HCT116 (cell line): ENCODE results near the gene PKMYT1. TPM values are rescaled to one million over a fixed set of nuclear protein-coding genes. Genes with fewer than 3 reads are reported as not detected.
A peak's percentile ranks its signal among the peaks of the same experiment; 100 is the strongest.

ENCODE experiments used
- ATAC-seq: fragments of 200-7000 bp; cut with Tn5 transposase; 2 replicates; pipeline ENCODE4 v1.9.1; 2020; ENCODE audit warnings: mild to moderate bottlenecking, moderate library complexity
- BruUV-seq: library from RNA; stranded (reverse); fragments of 400-500 nt; replicated peaks from 2 replicates; lab custom pipeline; 2021; lab: Mats Ljungman, UMichigan
- CTCF ChIA-PET: fragments of 300-600 bp; sonication (Branson Sonifier 250); formaldehyde crosslinking; loops from one replicate; lab custom pipeline; 2021; ENCODE audit warnings: antibody characterized with exemption; lab: Charles Lee
- POLR2A ChIA-PET: fragments of 300-600, 350-600 bp; sonication (Branson Sonifier 250); formaldehyde crosslinking; loops from one replicate; lab custom pipeline; 2021; ENCODE audit warnings: antibody characterized with exemption; lab: Charles Lee
- RAD21 ChIA-PET, 2 experiments: fragments of 300-600 bp; sonication (Branson Sonifier 250); formaldehyde crosslinking; loops; one replicate each; lab custom pipeline; 2023; ENCODE audit warnings: low total read pairs in 2 of 2; ENCODE audit not compliant: uncharacterized antibody in 2 of 2, unreplicated experiment in 2 of 2, low non-redundant PET in 1 of 2; lab: Charles Lee
- DNase-seq: peaks from one replicate; pipeline ENCODE4 v3.0.0-alpha.2; 2010; ENCODE audit warnings: low read depth, low spot score
- H2AFZ ChIP-seq: fragments of 200-600 bp; shearing (Covaris generic), sonication (generic); 2 replicates; pipeline ENCODE4 v1.6.1; 2017; ENCODE audit warnings: low read depth, mixed run types, mixed read lengths, antibody characterized with exemption, low read length; ENCODE audit not compliant: poor library complexity, severe bottlenecking
- H3K27ac ChIP-seq: 2 replicates; pipeline ENCODE4 v1.5.1; 2012; ENCODE audit warnings: low read depth, low read length
- H3K27me3 ChIP-seq: fragments of 200-600 bp; sonication (generic); 2 replicates; pipeline ENCODE4 v1.6.1; 2016; ENCODE audit warnings: mixed run types, low read length, mixed read lengths; ENCODE audit not compliant: insufficient read depth
- H3K36me3 ChIP-seq, 2 experiments: fragments of 200-500 bp in 1 of 2; fragments of 200-600 bp in 1 of 2; sonication (Bioruptor generic) in 1 of 2; sonication (generic) in 1 of 2; 2 replicates each; pipeline versions ENCODE4 v1.5.1 to v1.6.1; 2014 to 2016; ENCODE audit warnings: low read length in 2 of 2, inconsistent platforms in 1 of 2, mixed read lengths in 1 of 2, mixed run types in 1 of 2; ENCODE audit not compliant: insufficient read depth in 2 of 2, control insufficient read depth in 1 of 2
- H3K4me1 ChIP-seq, 2 experiments: fragments of 200-600 bp in 1 of 2; sonication (generic) in 1 of 2; 2 replicates each; pipeline versions ENCODE4 v1.5.1 to v1.6.1; 2012 to 2017; ENCODE audit warnings: low read length in 2 of 2, inconsistent platforms in 1 of 2, mild to moderate bottlenecking in 1 of 2, mixed read lengths in 1 of 2, mixed run types in 1 of 2, moderate library complexity in 1 of 2; ENCODE audit not compliant: insufficient read depth in 2 of 2, control insufficient read depth in 1 of 2
- H3K4me2 ChIP-seq: fragments of 200-600 bp; sonication (generic); 2 replicates; pipeline ENCODE4 v1.6.1; 2017; ENCODE audit warnings: mixed run types, low read length, mixed read lengths
- H3K4me3 ChIP-seq, 2 experiments: fragments of 200-600 bp in 1 of 2; sonication (generic) in 1 of 2; replicated peaks in 1 of 2; 2 replicates each; pipeline ENCODE4 v1.5.1; 2011 to 2016; ENCODE audit warnings: low read length in 2 of 2, control low read depth in 1 of 2, low read depth in 1 of 2, mild to moderate bottlenecking in 1 of 2, mixed read lengths in 1 of 2, mixed run types in 1 of 2
- H3K79me2 ChIP-seq: fragments of 200-600 bp; sonication (generic); 2 replicates; pipeline ENCODE4 v1.6.1; 2017; ENCODE audit warnings: mild to moderate bottlenecking, mixed run types, low read length, moderate library complexity, mixed read lengths; ENCODE audit not compliant: insufficient read depth
- H3K9ac ChIP-seq: fragments of 200-600 bp; sonication (generic); 2 replicates; pipeline ENCODE4 v1.6.1; 2016; ENCODE audit warnings: low read length, mixed read lengths
- H3K9me2 ChIP-seq: fragments of 200-600 bp; sonication (generic), shearing (Covaris generic); 2 replicates; pipeline ENCODE4 v1.6.1; 2017; ENCODE audit warnings: mixed run types, mild to moderate bottlenecking, moderate library complexity; ENCODE audit not compliant: insufficient read depth
- H3K9me3 ChIP-seq, 2 experiments: fragments of 200-500 bp in 1 of 2; fragments of 200-600 bp in 1 of 2; sonication (Bioruptor generic) in 1 of 2; sonication (generic) in 1 of 2; 2 replicates each; pipeline ENCODE4 v1.6.1; 2014 to 2017; ENCODE audit warnings: low read length in 2 of 2, mixed read lengths in 2 of 2, inconsistent platforms in 1 of 2, low read depth in 1 of 2, mild to moderate bottlenecking in 1 of 2, mixed run types in 1 of 2, moderate library complexity in 1 of 2; ENCODE audit not compliant: control insufficient read depth in 1 of 2, insufficient read depth in 1 of 2
- H4K20me1 ChIP-seq: fragments of 200-600 bp; sonication (generic), shearing (Covaris generic); 2 replicates; pipeline ENCODE4 v1.6.1; 2017; ENCODE audit warnings: mixed run types, mild to moderate bottlenecking, moderate library complexity; ENCODE audit not compliant: insufficient read depth
- ELF1 ChIP-seq: IDR thresholded peaks from 2 replicates; pipeline ENCODE4 v1.6.1; 2012; ENCODE audit warnings: low read depth, borderline replicate concordance
- REST ChIP-seq: IDR thresholded peaks from 2 replicates; pipeline ENCODE4 v1.6.1; 2012; ENCODE audit warnings: low read depth
- ZBTB33 ChIP-seq: IDR thresholded peaks from 2 replicates; pipeline ENCODE4 v1.6.1; 2011; ENCODE audit warnings: mild to moderate bottlenecking, low read length, moderate library complexity; ENCODE audit not compliant: insufficient replicate concordance; ENCODE audit errors: extremely low read depth
- intact Hi-C: fragments of 100-400 bp; cut with micrococcal nuclease; formaldehyde crosslinking; loops from 2 replicates; pipeline ENCODE4 v1.10.0; 2022
- total RNA-seq: library from RNA; stranded (reverse); gene quantifications from one replicate; pipeline ENCODE4 v1.2.1, GENCODE V29; 2021; ENCODE audit not compliant: unreplicated experiment

The PKMYT1 gene
- total RNA-seq, 1 experiment from 2014 or later, result 104 TPM

GRCh38 chr16:2925951-2926649 lies 54.1 kb downstream of the PKMYT1 start:
- Histone ChIP-seq H3K9ac (no peak overlapping the region), H3K4me3 (no peak overlapping the region), H3K9me2 (no peaks in the 10 kb centered on the region), H3K4me2 (0 out of 2 replicates have a peak overlapping the region, but pooled peaks have one; percentile 39), H3K4me1 (peaks cover 0 to 11% of the 10 kb centered on the region in 2 experiments; a peak in 3 of 4 replicates), H4K20me1 (no peaks in the 10 kb centered on the region), H2AFZ (no peak overlapping the region), H3K36me3 (peaks cover 1 to 2% of the 10 kb centered on the region in 2 experiments; a peak in 1 of 4 replicates), H3K27ac (no peak overlapping the region), H3K27me3 (no peaks in the 10 kb centered on the region), H3K79me2 (peaks cover 20% of the 10 kb centered on the region), H3K9me3 (no peaks in the 10 kb centered on the region)
- ChIA-PET RAD21 (interaction anchor here in 1 of 2 experiments (1.2 kb wide), 1 partner anchor 87 kb away, joined by 5 read pairs; no protein-coding TSS in a partner anchor), POLR2A (interaction anchor here (0.5 to 1.2 kb wide), 2 partner anchors 16 to 43 kb away, joined by 3 to 5 read pairs; partner anchors contain the start of gene FLYWCH2), CTCF (interaction anchor here (1.2 to 1.5 kb wide), 9 partner anchors 10 to 87 kb away, joined by 5 to 16 read pairs (median 7); partner anchors contain the start of genes FLYWCH1, FLYWCH2 and KREMEN2)
- TF ChIP-seq ELF1, result no peak
- TF ChIP-seq ZBTB33, result no peak
- no peak for TF ChIP-seq REST
- BruUV-seq, result no TSS peak
- intact Hi-C loops, result no loop called here
- DNase-seq, result no peak
- no peak for ATAC-seq
